Lower lobe of right lung (tissue), 2 donors: ENCODE results near the gene CWC22. TPM values are rescaled to one million over a fixed set of nuclear protein-coding genes. Genes with fewer than 3 reads are reported as not detected.

Source experiments
- ATAC-seq, 2 donors: fragments of 200-7000 bp; cut with Tn5 transposase; one replicate each; pipeline ENCODE4 v1.9.1; 2020 to 2022; ENCODE audit warnings: mild to moderate bottlenecking in 2 of 2, moderate library complexity in 2 of 2
- DNase-seq: peaks from one replicate; pipeline ENCODE4 v3.0.0-alpha.2; 2020
- H3K27ac ChIP-seq: fragments of 200-600 bp; one replicate; pipeline ENCODE4 v1.8.0; 2022
- H3K27me3 ChIP-seq: fragments of 200-600 bp; one replicate; pipeline ENCODE4 v1.8.0; 2022; ENCODE audit warnings: low read depth
- H3K36me3 ChIP-seq: fragments of 200-600 bp; one replicate; pipeline ENCODE4 v1.8.0; 2022; ENCODE audit warnings: mild to moderate bottlenecking
- H3K4me1 ChIP-seq: fragments of 200-600 bp; one replicate; pipeline ENCODE4 v1.8.0; 2022
- H3K4me3 ChIP-seq: fragments of 200-600 bp; one replicate; pipeline ENCODE4 v1.8.0; 2022; ENCODE audit warnings: mild to moderate bottlenecking
- H3K9me3 ChIP-seq: fragments of 200-600 bp; one replicate; pipeline ENCODE4 v1.8.0; 2022
- CTCF ChIP-seq: fragments of 200-600 bp; IDR thresholded peaks from one replicate; pipeline ENCODE4 v1.8.0; 2022; ENCODE audit warnings: antibody characterized with exemption, mild to moderate bottlenecking
- intact Hi-C: fragments of 100-400 bp; cut with DNase I; formaldehyde crosslinking; loops from one replicate; pipeline ENCODE4 v1.11.0; 2022
- total RNA-seq: library from RNA; stranded (reverse); fragmentation: NEBNext Ultra II Directional; extraction: Animal tissue kit (Norgen Biotek cat#: 25700); gene quantifications from one replicate; pipeline ENCODE4 v1.2.1, GENCODE V29; 2021
- donor health status: DM: no; HTN: yes; CAD: no; lungs with severe emphysema.

CWC22 gene
- total RNA-seq, 1 donor from 2014 or later, result 17.5 TPM

DNA sequence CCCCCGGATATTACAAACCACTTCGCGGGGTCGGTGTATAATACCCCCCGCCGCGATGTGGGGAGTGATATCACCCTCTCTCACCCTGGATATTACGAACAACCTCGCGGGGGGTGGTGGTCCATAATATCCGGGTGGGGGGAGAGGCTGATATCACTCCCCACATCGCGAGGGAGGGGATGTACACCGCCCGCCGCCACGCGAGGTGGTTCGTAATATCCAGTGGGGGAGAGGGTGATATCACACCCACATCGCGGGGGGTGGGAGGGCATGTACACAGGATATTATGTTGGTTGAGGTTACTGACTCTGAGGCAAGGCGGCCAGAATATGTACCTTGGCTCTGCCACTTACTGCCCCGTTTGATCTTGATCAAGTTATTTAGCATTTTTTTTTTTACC, 14.8 kb upstream of the CWC22 start:
- H3K9me3 ChIP-seq, result no peaks in the 10 kb centered on the region
- no peaks in the 10 kb centered on the region for H3K4me1 ChIP-seq
- no peaks in the 10 kb centered on the region for H3K27me3 ChIP-seq
- TF ChIP-seq CTCF, result no peak
- ATAC-seq (no peak), DNase-seq (no peak)
- no peak overlapping the region for H3K4me3 ChIP-seq
- intact Hi-C loops, result no loop called here
- H3K36me3 ChIP-seq, result no peaks in the 10 kb centered on the region
- no peak overlapping the region for H3K27ac ChIP-seq

GRCh38 chr2:180017784-180018183, 10.7 kb upstream of the CWC22 start:
- no peak for DNase-seq
- Histone ChIP-seq H3K27me3 (no peaks in the 10 kb centered on the region), H3K9me3 (no peaks in the 10 kb centered on the region), H3K4me1 (no peaks in the 10 kb centered on the region), H3K27ac (no peak overlapping the region), H3K4me3 (no peak overlapping the region), H3K36me3 (no peaks in the 10 kb centered on the region)
- TF ChIP-seq CTCF, result no peak
- intact Hi-C loops, result no loop called here
- peak in 1 of 2 donors; percentile 26 for ATAC-seq

DNA sequence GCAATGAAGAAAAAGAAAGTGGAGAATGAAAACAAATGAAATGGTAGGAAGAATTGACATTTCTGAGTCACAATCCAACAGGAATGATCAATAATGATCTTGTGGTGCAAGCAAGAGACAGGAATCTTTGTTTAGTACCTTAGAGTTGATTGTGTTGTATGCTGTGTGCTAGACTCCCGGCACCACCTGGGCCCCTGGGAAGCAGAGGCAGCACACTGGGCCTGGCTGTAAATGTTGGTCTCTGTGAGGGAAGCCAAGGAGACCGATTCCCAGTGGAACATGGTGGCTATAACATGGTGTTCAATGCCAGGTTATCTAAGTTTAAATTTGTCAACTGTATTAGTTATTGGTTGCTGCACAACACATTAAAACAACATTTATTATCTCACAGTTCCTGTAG, 9.8 kb upstream of the CWC22 start:
- Histone ChIP-seq H3K4me3 (no peak overlapping the region), H3K27ac (no peak overlapping the region), H3K27me3 (no peaks in the 10 kb centered on the region), H3K36me3 (no peaks in the 10 kb centered on the region), H3K4me1 (no peaks in the 10 kb centered on the region), H3K9me3 (no peaks in the 10 kb centered on the region)
- DNase-seq (no peak), ATAC-seq (no peak)
- TF ChIP-seq CTCF, result no peak
- intact Hi-C loops, result no loop called here

DNA sequence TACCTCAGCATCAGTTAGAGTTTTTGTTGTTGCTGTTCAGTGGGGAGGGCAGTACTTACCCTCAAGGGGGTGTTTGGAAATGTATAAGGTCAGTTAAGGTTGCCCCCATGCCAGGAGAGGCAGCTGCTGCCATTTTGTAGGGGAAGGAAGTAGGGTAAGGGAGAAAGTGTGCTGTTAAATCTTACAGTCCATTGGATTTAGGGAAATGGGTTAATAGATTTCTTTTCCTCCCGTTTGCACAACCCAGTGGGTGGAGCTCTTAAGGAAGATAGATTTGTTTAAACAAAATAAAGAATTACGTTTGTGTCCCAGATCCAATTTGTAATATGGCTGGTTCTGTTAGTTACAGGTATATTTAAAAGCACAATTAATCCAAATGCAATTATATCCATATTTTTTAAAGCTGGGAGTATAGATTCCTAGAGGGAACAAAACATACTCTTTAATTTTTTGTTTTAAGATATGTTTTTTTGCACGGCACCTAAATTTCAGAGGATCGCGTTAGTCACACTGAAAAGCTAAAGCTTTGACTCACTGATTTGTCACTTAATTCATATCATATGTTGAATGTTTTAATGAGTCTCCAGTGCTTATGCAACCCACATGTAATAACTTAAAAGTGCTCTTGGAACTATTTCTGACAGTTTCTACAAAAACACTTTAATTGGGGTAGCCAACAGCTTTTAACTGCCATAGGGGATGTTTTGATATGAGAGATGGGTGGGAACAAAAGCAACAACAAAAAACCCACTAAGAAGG, 9.0 kb upstream of the CWC22 start:
- H3K9me3 ChIP-seq, result no peaks in the 10 kb centered on the region
- no peak for DNase-seq
- intact Hi-C loops, result no loop called here
- H3K27me3 ChIP-seq, result no peaks in the 10 kb centered on the region
- H3K36me3 ChIP-seq, result no peaks in the 10 kb centered on the region
- no peak overlapping the region for H3K27ac ChIP-seq
- H3K4me1 ChIP-seq, result no peaks in the 10 kb centered on the region
- ATAC-seq, result no peak
- no peak for TF ChIP-seq CTCF
- no peak overlapping the region for H3K4me3 ChIP-seq

DNA sequence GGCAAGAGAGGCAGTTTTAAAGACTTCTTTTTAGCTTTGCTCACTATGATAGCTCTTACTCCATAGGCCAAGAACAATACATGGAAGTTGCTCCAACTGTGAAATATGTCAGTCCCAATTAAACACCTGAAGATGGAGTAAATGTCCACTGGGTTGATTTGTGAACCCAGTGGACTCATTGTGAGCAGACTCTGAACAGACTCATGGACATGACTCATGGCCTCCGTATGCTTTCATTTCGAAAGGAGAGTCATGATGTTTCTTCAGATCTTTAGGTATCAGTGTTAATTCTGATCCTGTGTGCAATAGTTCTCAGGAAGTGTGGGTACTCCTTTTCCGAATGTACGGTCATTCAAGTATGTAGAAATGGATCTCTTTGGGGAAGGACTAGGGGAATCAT, 5.4 kb upstream of the CWC22 start:
- no peak for TF ChIP-seq CTCF
- Histone ChIP-seq H3K4me1 (no peaks in the 10 kb centered on the region), H3K27me3 (no peaks in the 10 kb centered on the region), H3K36me3 (no peaks in the 10 kb centered on the region), H3K27ac (no peak overlapping the region), H3K4me3 (no peak overlapping the region), H3K9me3 (no peaks in the 10 kb centered on the region)
- intact Hi-C loops, result no loop called here
- DNase-seq, result no peak
- ATAC-seq, result no peak
